Small intestine (tissue), 7 donors: ENCODE data around the gene ZNF462. TPM values are rescaled to one million over a fixed set of nuclear protein-coding genes. Genes with fewer than 3 reads are reported as not detected.

Experiments
- DNase-seq, 2 donors: peaks; one replicate each; pipeline versions ENCODE4 v3.0.0 to v3.0.0-alpha.2; 2013
- FAIRE-seq: peaks from 2 replicates; lab custom pipeline; 2012; peaks lifted over from hg19 to GRCh38; lab: Jason Lieb, UNC
- H3K27ac ChIP-seq, 3 donors: one replicate each; pipeline ENCODE4 v1.5.1; 2013; ENCODE audit warnings: low read length in 2 of 3, mild to moderate bottlenecking in 2 of 3, control low read depth in 1 of 3, inconsistent platforms in 1 of 3, low read depth in 1 of 3, moderate library complexity in 1 of 3
- H3K27me3 ChIP-seq, 3 donors: one replicate each; pipeline ENCODE4 v1.6.1; 2013; ENCODE audit warnings: low read length in 3 of 3, inconsistent platforms in 1 of 3; ENCODE audit not compliant: control insufficient read depth in 3 of 3, insufficient read depth in 3 of 3
- H3K36me3 ChIP-seq, 3 donors: one replicate each; pipeline ENCODE4 v1.6.1; 2013; ENCODE audit warnings: low read length in 3 of 3, inconsistent platforms in 1 of 3, low read depth in 1 of 3, mild to moderate bottlenecking in 1 of 3, moderate library complexity in 1 of 3; ENCODE audit not compliant: control insufficient read depth in 3 of 3, insufficient read depth in 2 of 3
- H3K4me1 ChIP-seq, 3 donors: one replicate each; pipeline ENCODE4 v1.6.1; 2013; ENCODE audit warnings: low read length in 2 of 3, inconsistent platforms in 1 of 3, low read depth in 1 of 3, mild to moderate bottlenecking in 1 of 3, moderate library complexity in 1 of 3; ENCODE audit not compliant: control insufficient read depth in 3 of 3, insufficient read depth in 2 of 3
- H3K4me3 ChIP-seq, 3 donors: one replicate each; pipeline ENCODE4 v1.5.1; 2013; ENCODE audit warnings: low read length in 3 of 3, control low read depth in 1 of 3, inconsistent platforms in 1 of 3, low read depth in 1 of 3, mild to moderate bottlenecking in 1 of 3, moderate library complexity in 1 of 3
- H3K9me3 ChIP-seq, 2 donors: one replicate each; pipeline ENCODE4 v1.6.1; 2013; ENCODE audit warnings: low read depth in 1 of 2, low read length in 1 of 2; ENCODE audit not compliant: control insufficient read depth in 2 of 2, insufficient read depth in 1 of 2
- WGBS, 3 donors: extraction: QIAGEN DNeasy Blood & Tissue Kit; methylation state at CpG; one replicate each; pipeline ENCODE4 v1.1.7; 2013; 5-methylcytosine and 5-hydroxymethylcytosine counted together
- polyA plus RNA-seq, 4 donors: library from polyadenylated mRNA; stranded (reverse) in 3 of 4; unstranded in 1 of 4; fragments of 200-250 nt in 3 of 4; fragments of 120-200 nt in 1 of 4; gene quantifications; one replicate each; pipeline versions ENCODE4 v1.2.1 to v1.2.3, GENCODE V29; 2013
- donor health status: healthy with polysubstance abuse.
- donor health status: control.
- donor health status: control.
- donor health status: Bipolar disorder and iron deficiency.
- donor health status: healthy.

Gene ZNF462
- polyA plus RNA-seq, 4 donors: 0.54 to 13.0 (median 3.3) TPM

- FAIRE-seq (no peak), DNase-seq (peak; percentile 19 to 70)
- WGBS, 3 donors: 74 to 84% (median 75%) methylated on average over 6 of the region's 6 CpGs
- Histone ChIP-seq H3K4me3 (no peak overlapping the region), H3K36me3 (no peaks in the 10 kb centered on the region), H3K27ac (peak overlapping the region in 1 of 3 donors; percentile 44), H3K9me3 (no peaks in the 10 kb centered on the region), H3K4me1 (peaks cover 0 to 27% (median 6%) of the 10 kb centered on the region in 3 donors), H3K27me3 (no peaks in the 10 kb centered on the region)
Measured at GRCh38 chr9:106886111-106887046, 23.4 kb downstream of the ZNF462 start.

- no peak for FAIRE-seq
Measured at GRCh38 chr9:106887066-106887465, 24.1 kb downstream of the ZNF462 start.

GRCh38 chr9:106889061-106889590, 26.2 kb downstream of the ZNF462 start:
- FAIRE-seq: no peak
- H3K36me3 ChIP-seq: no peaks in the 10 kb centered on the region
- no peak overlapping the region for H3K4me3 ChIP-seq
- H3K27ac ChIP-seq: peak overlapping the region in 1 of 3 donors; percentile 50
- no peaks in the 10 kb centered on the region for H3K27me3 ChIP-seq
- 79 to 91% (median 88%) methylated on average over 7 of the region's 7 CpGs for WGBS, 3 donors
- no peaks in the 10 kb centered on the region for H3K9me3 ChIP-seq
- H3K4me1 ChIP-seq: peaks cover 0 to 17% (median under 1%) of the 10 kb centered on the region in 3 donors
- DNase-seq: peak in 1 of 2 donors; percentile 55

More at GRCh38 chr9:106887066-106887465, 24.1 kb downstream of the ZNF462 start:
- Histone ChIP-seq H3K4me1 (peaks cover 0 to 24% (median 6%) of the 10 kb centered on the region in 3 donors), H3K27me3 (no peaks in the 10 kb centered on the region), H3K9me3 (no peaks in the 10 kb centered on the region), H3K36me3 (no peaks in the 10 kb centered on the region), H3K27ac (peak overlapping the region in 1 of 3 donors; percentile 44), H3K4me3 (no peak overlapping the region)
- 65 to 80% (median 72%) methylated on average over 2 of the region's 2 CpGs for WGBS, 3 donors
- no peak for DNase-seq

GRCh38 chr9:106890608-106891007, 27.6 kb downstream of the ZNF462 start:
- Histone ChIP-seq H3K27ac (no peak overlapping the region), H3K36me3 (no peaks in the 10 kb centered on the region), H3K4me3 (no peak overlapping the region), H3K27me3 (no peaks in the 10 kb centered on the region), H3K9me3 (no peaks in the 10 kb centered on the region), H3K4me1 (peaks cover 0 to 17% (median 0%) of the 10 kb centered on the region in 3 donors)
- DNase-seq (peak in 1 of 2 donors; percentile 47), FAIRE-seq (no peak)
- WGBS, 3 donors: 81 to 86% (median 85%) methylated on average over 4 of the region's 4 CpGs

- Histone ChIP-seq H3K4me3 (no peak overlapping the region), H3K9me3 (no peaks in the 10 kb centered on the region), H3K4me1 (peaks cover 0 to 14% (median 0%) of the 10 kb centered on the region in 3 donors), H3K27me3 (no peaks in the 10 kb centered on the region), H3K36me3 (no peaks in the 10 kb centered on the region), H3K27ac (no peak overlapping the region)
- DNase-seq: no peak
- 74 to 88% (median 82%) methylated on average over 5 of the region's 5 CpGs for WGBS, 3 donors
- FAIRE-seq: no peak
Measured at GRCh38 chr9:106891286-106891685, 28.3 kb downstream of the ZNF462 start.

- Histone ChIP-seq H3K27ac (no peak overlapping the region), H3K27me3 (no peaks in the 10 kb centered on the region), H3K4me3 (no peak overlapping the region), H3K4me1 (peaks cover 0 to 3% (median 0%) of the 10 kb centered on the region in 3 donors), H3K36me3 (no peaks in the 10 kb centered on the region), H3K9me3 (no peaks in the 10 kb centered on the region)
- DNase-seq (peak; percentile 42 to 57), FAIRE-seq (no peak)
- 82 to 89% (median 84%) methylated on average over 4 of the region's 4 CpGs for WGBS, 3 donors
Measured at GRCh38 chr9:106892632-106893031, 29.7 kb downstream of the ZNF462 start.

GRCh38 chr9:106893088-106893487, 30.1 kb downstream of the ZNF462 start:
- Histone ChIP-seq H3K9me3 (no peaks in the 10 kb centered on the region), H3K27me3 (no peaks in the 10 kb centered on the region), H3K4me1 (peaks cover 0 to 3% (median 0%) of the 10 kb centered on the region in 3 donors), H3K36me3 (no peaks in the 10 kb centered on the region), H3K27ac (peak overlapping the region in 1 of 3 donors; percentile 58), H3K4me3 (no peak overlapping the region)
- FAIRE-seq (no peak), DNase-seq (no peak)
- WGBS, 3 donors: 46 to 71% (median 60%) methylated on average over 1 of the region's 1 CpG

GRCh38 chr9:106896695-106897094, 33.7 kb downstream of the ZNF462 start:
- no peaks in the 10 kb centered on the region for H3K4me1 ChIP-seq
- DNase-seq (no peak), FAIRE-seq (no peak)
- H3K4me3 ChIP-seq: no peak overlapping the region
- H3K9me3 ChIP-seq: peaks cover 0 to 3% of the 10 kb centered on the region in 2 donors
- no peak overlapping the region for H3K27ac ChIP-seq
- 57 to 81% (median 78%) methylated on average over 1 of the region's 1 CpG for WGBS, 3 donors
- H3K27me3 ChIP-seq: no peaks in the 10 kb centered on the region
- no peaks in the 10 kb centered on the region for H3K36me3 ChIP-seq
